Stomach smooth muscle (tissue), 2 donors: Measurements from ENCODE around the gene SFSWAP.
"Not testable (repeated sequence)": the region's sequence is repeated elsewhere in the genome, so short reads cannot be mapped to it uniquely, and the experiment has no call there.

Source experiments
- H3K27ac ChIP-seq: one replicate; pipeline ENCODE4 v1.7.0; 2013; ENCODE audit warnings: mild to moderate bottlenecking, low read length, inconsistent platforms
- H3K27me3 ChIP-seq, 2 donors: one replicate each; pipeline ENCODE4 v1.7.0; 2013; ENCODE audit warnings: low read length in 2 of 2; ENCODE audit not compliant: insufficient read depth in 2 of 2, control insufficient read depth in 1 of 2
- H3K36me3 ChIP-seq, 2 donors: one replicate each; pipeline ENCODE4 v1.7.0; 2013; ENCODE audit warnings: low read length in 2 of 2; ENCODE audit not compliant: control insufficient read depth in 2 of 2, insufficient read depth in 2 of 2
- H3K4me1 ChIP-seq: one replicate; pipeline ENCODE4 v1.7.0; 2013; ENCODE audit warnings: low read length; ENCODE audit not compliant: control insufficient read depth, insufficient read depth
- H3K4me3 ChIP-seq, 2 donors: one replicate each; pipeline ENCODE4 v1.7.0; 2013; ENCODE audit warnings: low read length in 2 of 2
- H3K9ac ChIP-seq, 2 donors: one replicate each; pipeline ENCODE4 v1.7.0; 2013; ENCODE audit warnings: low read length in 2 of 2, mild to moderate bottlenecking in 1 of 2
- H3K9me3 ChIP-seq, 2 donors: one replicate each; pipeline ENCODE4 v1.7.0; 2013; ENCODE audit warnings: low read length in 2 of 2; ENCODE audit not compliant: control insufficient read depth in 2 of 2
- donor health status: healthy.
- donor health status: Pancreatic carcinoma.

SFSWAP gene

GRCh38 chr12:131801254-131801866 lies 90.5 kb downstream of the SFSWAP start:
- Histone ChIP-seq H3K4me3 (no peak overlapping the region), H3K4me1 (peaks cover 7% of the 10 kb centered on the region), H3K36me3 (peaks cover 34 to 35% of the 10 kb centered on the region in 2 donors)

GRCh38 chr12:131803961-131804521 lies 93.2 kb downstream of the SFSWAP start:
- Histone ChIP-seq H3K9me3 (no peaks in the 10 kb centered on the region), H3K4me3 (no peak overlapping the region), H3K36me3 (peaks cover 14 to 21% of the 10 kb centered on the region in 2 donors), H3K27ac (no peak overlapping the region), H3K27me3 (no peaks in the 10 kb centered on the region), H3K4me1 (peaks cover 7% of the 10 kb centered on the region), H3K9ac (no peak overlapping the region)

More at GRCh38 chr12:131801254-131801866, 90.5 kb downstream of the SFSWAP start:
- Histone ChIP-seq H3K9ac (no peak overlapping the region), H3K9me3 (no peaks in the 10 kb centered on the region), H3K27ac (no peak overlapping the region), H3K27me3 (no peaks in the 10 kb centered on the region)

DNA sequence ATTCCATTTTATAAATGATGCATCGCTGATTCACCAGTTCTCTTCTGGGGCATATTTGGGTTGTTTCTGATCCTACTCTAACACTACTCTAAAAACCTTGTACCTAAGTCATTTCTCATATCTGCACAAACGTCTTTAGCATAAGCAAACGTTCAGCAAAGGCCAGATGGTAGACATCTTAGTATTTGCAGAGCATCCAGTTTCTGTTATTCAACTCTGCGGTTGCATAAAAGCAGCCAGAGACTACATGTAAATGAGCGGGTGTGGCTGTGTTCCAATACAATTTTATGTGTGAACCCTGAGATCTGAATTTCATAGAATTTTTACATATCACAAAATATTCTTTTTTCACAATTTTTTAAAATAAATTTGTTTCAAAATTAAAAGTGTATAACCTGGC lies 94.5 kb downstream of the SFSWAP start:
- no peaks in the 10 kb centered on the region for H3K27me3 ChIP-seq
- no peak overlapping the region for H3K27ac ChIP-seq
- no peak overlapping the region for H3K9ac ChIP-seq
- peaks cover 5 to 9% of the 10 kb centered on the region in 2 donors for H3K36me3 ChIP-seq
- peaks cover 7% of the 10 kb centered on the region for H3K4me1 ChIP-seq
- H3K9me3 ChIP-seq, result no peaks in the 10 kb centered on the region
- H3K4me3 ChIP-seq, result no peak overlapping the region

DNA sequence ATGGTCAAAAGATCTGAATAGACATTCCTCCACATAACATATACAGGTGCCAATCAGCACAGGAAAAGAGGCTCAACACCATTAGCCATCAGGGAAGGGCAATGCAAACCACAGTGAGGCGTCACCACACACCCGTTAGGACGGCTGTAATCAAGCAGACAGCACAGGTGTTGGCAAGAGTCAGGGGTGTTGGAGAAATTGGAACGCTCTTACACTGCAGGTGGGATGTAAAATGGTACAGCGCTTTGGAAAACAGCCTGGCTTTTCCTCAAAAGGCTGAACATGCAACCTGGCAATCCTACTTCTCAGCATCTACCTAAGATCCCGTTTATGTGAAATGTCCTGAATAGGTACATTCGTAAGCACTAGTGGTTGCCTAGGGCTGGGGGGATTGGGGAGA lies 95.8 kb downstream of the SFSWAP start:
- no peaks in the 10 kb centered on the region for H3K9me3 ChIP-seq
- peaks cover 5 to 6% of the 10 kb centered on the region in 2 donors for H3K36me3 ChIP-seq
- H3K4me1 ChIP-seq, result peaks cover 7% of the 10 kb centered on the region
- no peak overlapping the region for H3K9ac ChIP-seq
- H3K27ac ChIP-seq, result no peak overlapping the region
- no peak overlapping the region for H3K4me3 ChIP-seq
- no peaks in the 10 kb centered on the region for H3K27me3 ChIP-seq

- no peaks in the 10 kb centered on the region for H3K36me3 ChIP-seq
- no peaks in the 10 kb centered on the region for H3K9me3 ChIP-seq
- H3K9ac ChIP-seq, result no peak overlapping the region
- no peak overlapping the region for H3K4me3 ChIP-seq
- peaks cover 4% of the 10 kb centered on the region for H3K4me1 ChIP-seq
- H3K27ac ChIP-seq, result no peak overlapping the region
- H3K27me3 ChIP-seq, result no peaks in the 10 kb centered on the region
These were observed 98.0 kb downstream of the SFSWAP start for GRCh38 chr12:131808744-131809371.

DNA sequence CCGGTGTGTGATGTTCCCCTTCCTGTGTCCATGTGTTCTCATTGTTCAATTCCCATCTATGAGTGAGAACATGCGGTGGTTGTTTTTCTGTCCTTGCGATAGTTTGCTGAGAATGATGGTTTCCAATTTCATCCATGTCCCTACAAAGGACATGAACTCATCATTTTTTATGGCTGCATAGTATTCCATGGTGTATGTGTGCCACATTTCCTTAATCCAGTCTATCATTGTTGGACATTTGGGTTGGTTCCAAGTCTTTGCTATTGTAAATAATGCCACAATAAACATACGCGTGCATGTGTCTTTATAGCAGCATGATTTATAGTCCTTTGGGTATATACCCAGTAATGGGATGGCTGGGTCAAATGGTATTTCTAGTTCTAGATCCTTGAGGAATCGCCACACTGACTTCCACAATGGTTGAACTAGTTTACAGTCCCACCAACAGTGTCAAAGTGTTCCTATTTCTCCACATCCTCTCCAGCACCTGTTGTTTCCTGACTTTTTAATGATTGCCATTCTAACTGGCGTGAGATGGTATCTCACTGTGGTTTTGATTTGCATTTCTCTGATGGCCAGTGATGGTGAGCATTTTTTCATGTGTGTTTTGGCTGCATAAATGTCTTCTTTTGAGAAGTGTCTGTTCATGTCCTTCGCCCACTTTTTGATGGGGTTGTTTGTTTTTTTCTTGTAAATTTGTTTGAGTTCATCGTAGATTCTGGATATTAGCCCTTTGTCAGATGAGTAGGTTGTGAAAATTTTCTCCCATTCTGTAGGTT lies 98.8 kb downstream of the SFSWAP start:
- H3K4me3 ChIP-seq, H3K9ac ChIP-seq, H3K4me1 ChIP-seq, H3K27ac ChIP-seq, H3K9me3 ChIP-seq, H3K36me3 ChIP-seq, H3K27me3 ChIP-seq: not testable (repeated sequence)

- H3K36me3 ChIP-seq, result no peaks in the 10 kb centered on the region
- no peaks in the 10 kb centered on the region for H3K4me1 ChIP-seq
- no peak overlapping the region for H3K9ac ChIP-seq
- no peaks in the 10 kb centered on the region for H3K27me3 ChIP-seq
- no peaks in the 10 kb centered on the region for H3K9me3 ChIP-seq
- no peak overlapping the region for H3K27ac ChIP-seq
- H3K4me3 ChIP-seq, result no peak overlapping the region
These were observed 99.8 kb downstream of the SFSWAP start for GRCh38 chr12:131810726-131811125.

DNA sequence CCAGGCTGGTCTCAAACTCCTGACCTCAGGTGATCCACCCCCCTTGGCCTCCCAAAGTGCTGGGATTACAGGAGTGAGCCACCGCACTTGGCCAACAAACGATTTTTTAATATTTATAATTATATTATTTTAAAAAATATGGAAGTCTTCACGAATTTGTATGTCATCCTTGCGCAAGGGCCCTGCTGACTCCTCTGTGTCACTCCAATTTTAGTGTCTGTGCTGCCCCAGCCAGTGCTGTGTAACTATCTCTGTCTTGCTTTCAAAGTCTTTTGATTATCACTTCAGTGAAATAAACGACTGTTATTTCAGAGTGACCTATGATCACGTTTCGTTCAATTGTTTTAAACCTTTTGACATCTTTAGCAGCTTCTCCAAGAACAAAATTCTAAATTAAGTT lies 104.2 kb downstream of the SFSWAP start:
- Histone ChIP-seq H3K27ac (no peak overlapping the region), H3K4me1 (no peaks in the 10 kb centered on the region), H3K36me3 (no peaks in the 10 kb centered on the region), H3K9ac (no peak overlapping the region), H3K27me3 (no peaks in the 10 kb centered on the region), H3K9me3 (no peaks in the 10 kb centered on the region), H3K4me3 (no peak overlapping the region)

GRCh38 chr12:131816495-131816894 lies 105.6 kb downstream of the SFSWAP start:
- Histone ChIP-seq H3K9me3 (no peaks in the 10 kb centered on the region), H3K4me1 (no peaks in the 10 kb centered on the region), H3K36me3 (no peaks in the 10 kb centered on the region), H3K27ac (no peak overlapping the region), H3K9ac (no peak overlapping the region), H3K4me3 (no peak overlapping the region), H3K27me3 (no peaks in the 10 kb centered on the region)

DNA sequence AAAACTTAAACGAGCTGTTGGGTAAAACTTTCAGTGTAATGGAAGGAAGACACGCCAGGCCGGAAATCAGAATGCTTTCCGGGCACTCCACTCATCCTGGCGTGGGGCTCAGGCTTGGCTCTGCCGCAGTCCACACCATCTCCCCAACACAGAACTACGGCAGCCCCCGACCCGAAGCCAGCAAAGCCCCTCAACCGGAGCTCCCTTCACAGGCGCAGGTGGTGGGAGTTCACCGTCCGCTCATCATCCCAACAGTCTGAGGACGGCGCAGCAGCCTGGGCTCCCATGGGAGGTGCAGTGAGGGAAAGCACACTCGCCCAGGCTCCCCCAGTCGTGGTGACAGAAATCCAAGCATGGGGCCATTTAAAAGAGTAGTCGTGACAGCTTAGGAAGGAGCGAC lies 106.4 kb downstream of the SFSWAP start:
- H3K27ac ChIP-seq, result no peak overlapping the region
- H3K36me3 ChIP-seq, result no peaks in the 10 kb centered on the region
- no peak overlapping the region for H3K4me3 ChIP-seq
- no peaks in the 10 kb centered on the region for H3K9me3 ChIP-seq
- H3K9ac ChIP-seq, result no peak overlapping the region
- no peaks in the 10 kb centered on the region for H3K27me3 ChIP-seq
- no peaks in the 10 kb centered on the region for H3K4me1 ChIP-seq
